ENCODE data around the gene NR2F6. TPM values are rescaled to one million over a fixed set of nuclear protein-coding genes. Genes with fewer than 3 reads are reported as not detected.

NR2F6 gene
- total RNA-seq, 2 donors from 2014 or later: 5.8 to 12.9 TPM

- Mint-ChIP-seq H3K27ac (peak overlapping the region in 1 of 2 donors; percentile 62), H3K9me3 (no peaks in the 10 kb centered on the region), H3K36me3 (no peaks in the 10 kb centered on the region)
- DNase-seq (ENCODE audit: low spot score in 2 of 2) (no peak), ATAC-seq (no peak)
Measured at GRCh38 chr19:17246681-17247425, 1.1 kb upstream of the NR2F6 start.

GRCh38 chr19:17244618-17245534, 843 bp downstream of the NR2F6 start:
- DNase-seq (ENCODE audit: low spot score in 2 of 2) (no peak), ATAC-seq (no peak)
- Mint-ChIP-seq H3K36me3 (no peaks in the 10 kb centered on the region), H3K9me3 (no peaks in the 10 kb centered on the region), H3K27ac (no peak overlapping the region)

GRCh38 chr19:17243830-17244617, 1.7 kb downstream of the NR2F6 start:
- Mint-ChIP-seq H3K27ac (no peak overlapping the region), H3K9me3 (no peaks in the 10 kb centered on the region), H3K36me3 (no peaks in the 10 kb centered on the region)
- no peak for ATAC-seq
- no peak for DNase-seq (ENCODE audit: low spot score in 2 of 2)

- no peak for DNase-seq (ENCODE audit: low spot score in 2 of 2)
- no peak for ATAC-seq
- Mint-ChIP-seq H3K36me3 (no peaks in the 10 kb centered on the region), H3K9me3 (no peaks in the 10 kb centered on the region), H3K27ac (peak overlapping the region; percentile 30 to 42)
Measured at GRCh38 chr19:17243211-17243829, 2.4 kb downstream of the NR2F6 start.

GRCh38 chr19:17242431-17243208, 3.1 kb downstream of the NR2F6 start:
- no peak for DNase-seq (ENCODE audit: low spot score in 2 of 2)
- no peak for ATAC-seq
- no peaks in the 10 kb centered on the region for H3K36me3 Mint-ChIP-seq
- H3K9me3 Mint-ChIP-seq: no peaks in the 10 kb centered on the region
- H3K27ac Mint-ChIP-seq: peak overlapping the region; percentile 30 to 42

- no peaks in the 10 kb centered on the region for H3K36me3 Mint-ChIP-seq
- H3K27ac Mint-ChIP-seq: no peak overlapping the region
- no peak for ATAC-seq
- DNase-seq (ENCODE audit: low spot score in 2 of 2): no peak
- no peaks in the 10 kb centered on the region for H3K9me3 Mint-ChIP-seq
Measured at GRCh38 chr19:17240826-17241399, 4.8 kb downstream of the NR2F6 start.

- DNase-seq (ENCODE audit: low spot score in 2 of 2) (no peak), ATAC-seq (no peak)
- H3K27ac Mint-ChIP-seq: no peak overlapping the region
- H3K36me3 Mint-ChIP-seq: no peaks in the 10 kb centered on the region
- no peaks in the 10 kb centered on the region for H3K9me3 Mint-ChIP-seq
Measured at GRCh38 chr19:17240062-17240752, 5.5 kb downstream of the NR2F6 start.

- DNase-seq (ENCODE audit: low spot score in 2 of 2): no peak
- no peak for ATAC-seq
- Mint-ChIP-seq H3K36me3 (no peaks in the 10 kb centered on the region), H3K9me3 (no peaks in the 10 kb centered on the region), H3K27ac (peak overlapping the region in 1 of 2 donors; percentile 81)
Measured at GRCh38 chr19:17237747-17238706, 7.7 kb downstream of the NR2F6 start.

GRCh38 chr19:17236811-17237543, 8.7 kb downstream of the NR2F6 start:
- H3K36me3 Mint-ChIP-seq: no peaks in the 10 kb centered on the region
- DNase-seq (ENCODE audit: low spot score in 2 of 2) (no peak), ATAC-seq (no peak)
- no peaks in the 10 kb centered on the region for H3K9me3 Mint-ChIP-seq
- H3K27ac Mint-ChIP-seq: no peak overlapping the region

GRCh38 chr19:17235971-17236777, 9.5 kb downstream of the NR2F6 start:
- H3K27ac Mint-ChIP-seq: no peak overlapping the region
- peak; percentile 40 to 52 for ATAC-seq
- H3K9me3 Mint-ChIP-seq: no peaks in the 10 kb centered on the region
- no peak for DNase-seq (ENCODE audit: low spot score in 2 of 2)
- no peaks in the 10 kb centered on the region for H3K36me3 Mint-ChIP-seq

GRCh38 chr19:17235300-17235970, 10.3 kb downstream of the NR2F6 start:
- ATAC-seq (peak; percentile 86 to 89), DNase-seq (ENCODE audit: low spot score in 2 of 2) (peak; percentile 70 to 72)
- no peaks in the 10 kb centered on the region for H3K36me3 Mint-ChIP-seq
- H3K9me3 Mint-ChIP-seq: no peaks in the 10 kb centered on the region
- peak overlapping the region; percentile 29 to 77 for H3K27ac Mint-ChIP-seq

- peak; percentile 79 for ATAC-seq
- DNase-seq (ENCODE audit: low spot score in 2 of 2): peak; percentile 72 to 78
- peak overlapping the region; percentile 29 to 77 for H3K27ac Mint-ChIP-seq
- H3K9me3 Mint-ChIP-seq: no peaks in the 10 kb centered on the region
- H3K36me3 Mint-ChIP-seq: no peaks in the 10 kb centered on the region
Measured at GRCh38 chr19:17234911-17235299, 10.8 kb downstream of the NR2F6 start.

Data from activated naive CD4-positive, alpha-beta T cell treated with anti-CD3 and anti-CD28 coated beads, Interleukin-2, amount 50 U/mL, for 72 hours (primary cell).